H1 (cell line): ENCODE results near the gene CCNT2. TPM values are rescaled to one million over a fixed set of nuclear protein-coding genes. Genes with fewer than 3 reads are reported as not detected.

Experiments
- ATF2 ChIP-seq: IDR thresholded peaks from 2 replicates; pipeline ENCODE4 v1.6.1; 2012; ENCODE audit warnings: low read length, inconsistent platforms
- CBX5 ChIP-seq: fragments of 300-800, 300-1000 bp; sonication (generic); IDR thresholded peaks from 2 replicates; pipeline ENCODE4 v1.7.1; 2016; ENCODE audit warnings: antibody characterized with exemption, low read length, low read depth
- RFX5 ChIP-seq: IDR thresholded peaks from 2 replicates; pipeline ENCODE4 v1.6.1; 2011; ENCODE audit warnings: low read depth, low read length, improper control_type of control experiment, borderline replicate concordance
- RNF2 ChIP-seq: fragments of 200-900, 300-1000 bp; sonication (generic); IDR thresholded peaks from 2 replicates; pipeline ENCODE4 v1.7.1; 2016; ENCODE audit warnings: borderline replicate concordance, low read depth, mild to moderate bottlenecking, antibody characterized with exemption, low read length; ENCODE audit not compliant: poor library complexity, severe bottlenecking; ENCODE audit errors: missing control alignments
- SIN3A ChIP-seq, 2 experiments: IDR thresholded peaks in 1 of 2; conservative IDR thresholded peaks in 1 of 2; 2 replicates each; pipeline ENCODE4 v1.6.1; 2011 to 2012; ENCODE audit warnings: low read length in 2 of 2, improper control_type of control experiment in 1 of 2, low read depth in 1 of 2, mild to moderate bottlenecking in 1 of 2
- TAF7 ChIP-seq: optimal IDR thresholded peaks from 2 replicates; pipeline ENCODE3; 2011; ENCODE audit warnings: low read depth, mild to moderate bottlenecking, inconsistent platforms, low read length, moderate library complexity, borderline replicate concordance
- polyA plus RNA-seq, 7 experiments: library from polyadenylated mRNA; depleted of rRNA in 3 of 7; stranded (reverse) in 5 of 7; unstranded in 2 of 7; fragments of >200 nt in 5 of 7; fragments of 200-250 nt in 2 of 7; gene quantifications; 1 replicate in 5 of 7; 2 replicates in 1 of 7; 4 replicates in 1 of 7; pipeline versions ENCODE4 v1.2.1 to v1.2.3, GENCODE V29; 2011 to 2013; ENCODE audit warnings: missing spikeins in 2 of 7, mixed read lengths in 2 of 7
- total RNA-seq: library from RNA; stranded (reverse); fragmentation: NEBNext Ultra II Directional; extraction: Animal tissue kit (Norgen Biotek cat#: 25700); gene quantifications from 2 replicates; pipeline ENCODE4 v1.2.1, GENCODE V29; 2021

The CCNT2 gene
- total and polyA plus RNA-seq, 2 of the 8 experiments (the other 6 are each of a cell fraction or from before 2014, with no cell fraction given): 13.0 to 39.7 TPM

DNA sequence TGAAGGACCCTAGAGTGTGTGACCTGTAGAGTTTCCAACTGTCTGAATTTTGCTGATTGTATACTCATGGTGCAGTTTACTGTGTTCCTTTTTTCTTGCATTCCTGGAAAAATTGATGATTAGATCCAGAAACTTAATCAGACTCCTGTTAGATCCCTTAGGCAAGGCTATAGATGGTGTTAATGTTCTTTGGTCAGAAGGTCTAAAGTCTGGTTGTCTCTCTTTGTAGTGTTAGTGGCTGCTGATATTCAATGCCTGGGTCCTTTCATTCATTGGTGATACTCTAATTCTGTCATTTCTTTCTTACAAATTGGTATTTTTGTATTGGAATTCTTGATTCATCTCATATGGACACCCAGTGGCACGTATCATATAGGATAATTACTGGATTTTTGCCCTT lies 6.3 kb downstream of the CCNT2 start (continued):
- TF ChIP-seq ATF2 (no peak), CBX5 (no peak), RFX5 (no peak), RNF2 (no peak), TAF7 (no peak), SIN3A (conservative IDR thresholded peaks at IDR 0.05 in 1 of 2, IDR thresholded peaks at IDR 0.05 in 1 of 2; ENCODE audit: low read depth in 1 of 2, low read length in 2 of 2) (no peak)
